COLO668 (cell line): ENCODE data around the gene CTNNA3.
A peak's percentile ranks its signal among the peaks of the same experiment; 100 is the strongest.

Experiments used
- DNase-seq: peaks from one replicate; lab custom pipeline; 2025; ENCODE audit not compliant: unreplicated experiment; lab: John Stamatoyannopoulos, UW

Gene CTNNA3

DNA sequence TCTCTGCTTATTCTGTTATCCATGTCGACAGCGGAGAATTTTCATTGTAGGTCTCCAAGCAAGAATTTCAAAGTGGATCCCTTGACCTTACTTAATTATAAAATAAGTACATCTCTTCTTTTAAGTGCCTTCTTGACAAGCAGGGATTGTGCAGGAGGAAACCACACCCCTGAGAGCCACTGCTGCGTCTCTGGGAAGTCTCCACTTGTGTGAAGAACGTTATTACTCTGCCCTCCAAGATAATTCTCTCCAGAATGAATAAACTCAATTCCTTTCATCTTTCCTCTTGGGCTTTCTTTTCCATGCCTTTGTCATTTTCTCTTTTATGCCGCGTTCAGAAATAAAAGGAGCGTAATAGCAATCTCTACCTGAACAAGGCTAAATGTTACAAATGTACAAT lies 1801.0 kb downstream of the CTNNA3 start:
- no peak for DNase-seq

DNA sequence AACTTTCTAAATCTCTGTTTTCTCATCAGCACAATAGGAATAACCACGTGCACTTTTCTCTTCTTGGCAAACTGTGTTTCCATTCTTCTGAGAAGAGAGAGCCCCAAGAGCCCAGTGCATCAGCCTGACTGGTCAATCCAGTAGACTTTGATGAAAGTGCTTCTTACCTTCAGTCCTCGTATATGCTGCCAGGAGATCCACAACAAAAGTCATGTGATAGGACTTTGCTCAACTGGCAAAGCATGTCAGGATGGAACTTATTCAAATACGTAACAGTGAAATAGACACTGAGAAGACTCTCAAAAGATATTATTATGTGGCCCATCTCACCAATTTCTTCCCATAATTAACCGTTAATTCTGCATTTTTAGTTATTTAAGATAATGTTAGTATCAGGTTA lies 1801.6 kb downstream of the CTNNA3 start:
- no peak for DNase-seq

- no peak for DNase-seq
Observed at GRCh38 chr10:65893676-65894075, 1802.3 kb downstream of the CTNNA3 start.

DNA sequence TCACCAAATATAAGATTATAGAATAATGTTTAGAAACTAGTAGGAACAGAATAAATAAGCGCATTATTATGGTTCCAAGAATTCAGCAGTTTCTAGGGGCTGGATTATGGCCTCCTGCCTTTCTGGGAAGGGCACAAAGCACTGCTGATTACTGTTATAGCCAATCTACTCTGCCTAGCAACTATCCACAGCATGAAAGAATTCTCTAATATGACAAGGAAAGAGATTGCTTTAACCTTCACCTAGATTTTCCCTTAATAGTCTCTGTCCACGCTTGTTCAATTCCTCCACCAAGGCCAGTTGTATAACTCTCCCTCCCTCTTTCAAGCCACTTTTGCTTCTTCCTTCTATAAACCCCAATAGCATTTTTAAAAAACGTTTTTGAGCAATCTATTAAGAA lies 1803.7 kb downstream of the CTNNA3 start:
- no peak for DNase-seq

GRCh38 chr10:65891073-65891981 lies 1804.7 kb downstream of the CTNNA3 start:
- peak; percentile 0 for DNase-seq

DNA sequence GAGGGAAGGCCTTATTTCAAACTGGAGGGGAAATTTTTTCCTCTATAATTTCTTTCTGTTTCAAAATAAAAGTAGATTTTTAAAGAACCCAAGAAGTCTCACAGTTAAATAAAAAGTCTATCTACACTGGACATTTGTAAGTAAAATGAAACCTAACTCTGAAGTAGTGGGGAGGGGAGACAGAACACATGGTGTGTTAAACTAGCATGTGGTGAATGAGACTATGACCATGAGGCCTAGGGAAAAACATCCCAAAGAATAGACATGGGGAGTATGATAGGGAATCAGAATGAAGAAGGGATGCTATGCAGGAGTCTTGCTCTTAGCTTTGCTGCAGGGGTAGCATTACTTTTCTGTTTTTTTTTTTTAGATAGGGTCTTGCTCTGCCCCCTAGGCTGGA lies 1831.5 kb downstream of the CTNNA3 start:
- no peak for DNase-seq

DNA sequence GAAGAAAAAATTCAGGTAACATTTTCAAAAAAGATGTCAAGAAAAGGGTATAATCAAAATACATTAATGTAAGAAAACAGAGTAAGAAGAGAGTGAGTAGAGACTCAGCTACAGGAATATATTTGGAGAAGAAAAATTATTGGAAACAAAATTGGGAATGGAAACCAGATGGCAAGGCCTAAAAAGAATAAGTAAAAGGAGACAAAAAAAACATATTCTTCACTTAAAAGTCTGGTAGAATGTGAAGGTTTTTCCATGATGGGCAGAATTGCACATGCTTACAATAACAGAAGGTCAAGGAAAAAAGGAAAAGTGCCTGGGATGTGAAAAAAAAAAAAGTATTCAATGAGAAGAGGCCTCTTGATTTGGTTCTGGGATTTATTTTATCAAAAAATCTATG lies 1832.0 kb downstream of the CTNNA3 start:
- DNase-seq, result no peak
